ENCODE results near the gene CLDN24. TPM values are rescaled to one million over a fixed set of nuclear protein-coding genes. Genes with fewer than 3 reads are reported as not detected.

The CLDN24 gene
- total RNA-seq, 1 donor from 2014 or later, result not detected

GRCh38 chr4:183362036-183362435 lies 39.8 kb upstream of the CLDN24 start:
- DNase-seq (ENCODE audit: low read depth), result no peak
- Mint-ChIP-seq H3K27me3 (ENCODE audit: low read depth, unreplicated experiment) (no peaks in the 10 kb centered on the region), H3K9me3 (ENCODE audit: unreplicated experiment) (peaks cover 4% of the 10 kb centered on the region), H3K27ac (ENCODE audit: unreplicated experiment) (no peak overlapping the region), H3K4me1 (ENCODE audit: low read depth, unreplicated experiment) (peaks cover 18% of the 10 kb centered on the region), H3K4me3 (ENCODE audit: unreplicated experiment) (no peak overlapping the region), H3K36me3 (ENCODE audit: low read depth, unreplicated experiment) (peaks cover 4% of the 10 kb centered on the region)
- Histone ChIP-seq H3K4me2 (ENCODE audit: low read length) (no peak overlapping the region), H3K27me3 (ENCODE audit: insufficient read depth, low read length) (no peaks in the 10 kb centered on the region), H4K20me1 (ENCODE audit: insufficient read depth, low read length) (no peaks in the 10 kb centered on the region), H2AFZ (ENCODE audit: low read depth, low read length) (no peak overlapping the region), H3K4me3 (ENCODE audit: insufficient read depth, low read depth, low read length) (no peak overlapping the region), H3K36me3 (ENCODE audit: insufficient read depth, low read length) (no peaks in the 10 kb centered on the region), H3K9ac (ENCODE audit: low read length) (no peak overlapping the region), H3K4me1 (ENCODE audit: insufficient read depth, low read length) (peaks cover 13% of the 10 kb centered on the region), H3K79me2 (ENCODE audit: insufficient read depth, low read length) (no peaks in the 10 kb centered on the region), H3K27ac (ENCODE audit: low read depth, low read length) (no peak overlapping the region), H3K9me3 (ENCODE audit: insufficient read depth, low read depth, low read length) (no peaks in the 10 kb centered on the region)
- FAIRE-seq, result no peak
- TF ChIP-seq, protein P1, sequence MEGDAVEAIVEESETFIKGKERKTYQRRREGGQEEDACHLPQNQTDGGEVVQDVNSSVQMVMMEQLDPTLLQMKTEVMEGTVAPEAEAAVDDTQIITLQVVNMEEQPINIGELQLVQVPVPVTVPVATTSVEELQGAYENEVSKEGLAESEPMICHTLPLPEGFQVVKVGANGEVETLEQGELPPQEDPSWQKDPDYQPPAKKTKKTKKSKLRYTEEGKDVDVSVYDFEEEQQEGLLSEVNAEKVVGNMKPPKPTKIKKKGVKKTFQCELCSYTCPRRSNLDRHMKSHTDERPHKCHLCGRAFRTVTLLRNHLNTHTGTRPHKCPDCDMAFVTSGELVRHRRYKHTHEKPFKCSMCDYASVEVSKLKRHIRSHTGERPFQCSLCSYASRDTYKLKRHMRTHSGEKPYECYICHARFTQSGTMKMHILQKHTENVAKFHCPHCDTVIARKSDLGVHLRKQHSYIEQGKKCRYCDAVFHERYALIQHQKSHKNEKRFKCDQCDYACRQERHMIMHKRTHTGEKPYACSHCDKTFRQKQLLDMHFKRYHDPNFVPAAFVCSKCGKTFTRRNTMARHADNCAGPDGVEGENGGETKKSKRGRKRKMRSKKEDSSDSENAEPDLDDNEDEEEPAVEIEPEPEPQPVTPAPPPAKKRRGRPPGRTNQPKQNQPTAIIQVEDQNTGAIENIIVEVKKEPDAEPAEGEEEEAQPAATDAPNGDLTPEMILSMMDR (IDR thresholded peaks at IDR 0.05; ENCODE audit: insufficient read depth, low read depth, low read length), result no peak
- TF ChIP-seq EZH2 (IDR thresholded peaks at IDR 0.05; ENCODE audit: insufficient read depth, low read length), result no peak

- Mint-ChIP-seq H3K9me3 (ENCODE audit: unreplicated experiment) (peaks cover 7% of the 10 kb centered on the region), H3K27me3 (ENCODE audit: low read depth, unreplicated experiment) (no peaks in the 10 kb centered on the region), H3K4me1 (ENCODE audit: low read depth, unreplicated experiment) (peaks cover 15% of the 10 kb centered on the region), H3K27ac (ENCODE audit: unreplicated experiment) (no peak overlapping the region), H3K4me3 (ENCODE audit: unreplicated experiment) (no peak overlapping the region), H3K36me3 (ENCODE audit: low read depth, unreplicated experiment) (peaks cover 4% of the 10 kb centered on the region)
- FAIRE-seq (peak; percentile 59), DNase-seq (ENCODE audit: low read depth) (peak; percentile 77)
- Histone ChIP-seq H4K20me1 (ENCODE audit: insufficient read depth, low read length) (no peaks in the 10 kb centered on the region), H3K27ac (ENCODE audit: low read depth, low read length) (peak overlapping the region; percentile 68), H3K36me3 (ENCODE audit: insufficient read depth, low read length) (no peaks in the 10 kb centered on the region), H2AFZ (ENCODE audit: low read depth, low read length) (no peak overlapping the region), H3K9me3 (ENCODE audit: insufficient read depth, low read depth, low read length) (no peaks in the 10 kb centered on the region), H3K4me1 (ENCODE audit: insufficient read depth, low read length) (peaks cover 20% of the 10 kb centered on the region), H3K9ac (ENCODE audit: low read length) (peak overlapping the region; percentile 4), H3K4me2 (ENCODE audit: low read length) (peak overlapping the region; percentile 43), H3K4me3 (ENCODE audit: insufficient read depth, low read depth, low read length) (no peak overlapping the region), H3K79me2 (ENCODE audit: insufficient read depth, low read length) (no peaks in the 10 kb centered on the region), H3K27me3 (ENCODE audit: insufficient read depth, low read length) (no peaks in the 10 kb centered on the region)
- TF ChIP-seq, protein P1 (IDR thresholded peaks at IDR 0.05; ENCODE audit: insufficient read depth, low read depth, low read length), result no peak
- TF ChIP-seq EZH2 (IDR thresholded peaks at IDR 0.05; ENCODE audit: insufficient read depth, low read length), result no peak
Measured at GRCh38 chr4:183360161-183360919, 38.1 kb upstream of the CLDN24 start.

DNA sequence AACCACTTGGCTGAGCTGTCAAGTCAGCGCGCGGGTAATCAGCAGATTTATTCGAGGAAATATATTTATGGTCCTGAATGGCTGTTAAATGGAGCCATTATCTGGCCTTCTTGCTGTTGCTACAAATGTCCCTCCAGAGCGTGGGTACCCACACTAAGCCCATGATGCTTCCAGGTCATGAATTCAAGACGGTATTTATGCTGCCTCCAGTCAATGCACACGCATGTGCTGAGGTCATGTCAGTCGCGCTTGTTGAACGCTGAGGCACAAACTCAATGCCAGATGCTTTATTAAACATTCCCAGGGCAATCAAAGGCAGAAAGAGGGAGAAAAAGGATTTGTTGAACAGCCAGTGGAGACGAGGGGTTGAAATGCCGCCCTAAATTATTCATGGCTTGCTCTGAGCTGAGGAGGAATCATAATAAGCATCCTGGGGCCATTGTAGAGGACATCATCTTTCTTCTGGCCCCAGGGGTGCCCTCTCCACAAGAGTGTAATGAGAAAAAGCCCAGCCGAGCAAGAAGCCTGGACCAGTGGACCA lies 36.1 kb upstream of the CLDN24 start:
- H3K9me3 Mint-ChIP-seq (ENCODE audit: unreplicated experiment), result peaks cover 7% of the 10 kb centered on the region
- H3K27ac ChIP-seq (ENCODE audit: low read depth, low read length), result no peak overlapping the region

More for the DNA sequence above, 36.1 kb upstream of the CLDN24 start:
- peaks cover 15% of the 10 kb centered on the region for H3K4me1 Mint-ChIP-seq (ENCODE audit: low read depth, unreplicated experiment)
- H3K36me3 ChIP-seq (ENCODE audit: insufficient read depth, low read length), result no peaks in the 10 kb centered on the region
- H3K36me3 Mint-ChIP-seq (ENCODE audit: low read depth, unreplicated experiment), result peaks cover 4% of the 10 kb centered on the region
- no peak overlapping the region for H3K9ac ChIP-seq (ENCODE audit: low read length)
- TF ChIP-seq, protein P1 (IDR thresholded peaks at IDR 0.05; ENCODE audit: insufficient read depth, low read depth, low read length), result no peak
- H3K9me3 ChIP-seq (ENCODE audit: insufficient read depth, low read depth, low read length), result no peaks in the 10 kb centered on the region
- no peak for FAIRE-seq
- H3K4me2 ChIP-seq (ENCODE audit: low read length), result no peak overlapping the region
- H3K27ac Mint-ChIP-seq (ENCODE audit: unreplicated experiment), result no peak overlapping the region
- H3K4me3 Mint-ChIP-seq (ENCODE audit: unreplicated experiment), result no peak overlapping the region
- H4K20me1 ChIP-seq (ENCODE audit: insufficient read depth, low read length), result no peaks in the 10 kb centered on the region
- no peaks in the 10 kb centered on the region for H3K27me3 ChIP-seq (ENCODE audit: insufficient read depth, low read length)
- DNase-seq (ENCODE audit: low read depth), result no peak
- no peak overlapping the region for H2AFZ ChIP-seq (ENCODE audit: low read depth, low read length)
- H3K27me3 Mint-ChIP-seq (ENCODE audit: low read depth, unreplicated experiment), result no peaks in the 10 kb centered on the region
- H3K4me3 ChIP-seq (ENCODE audit: insufficient read depth, low read depth, low read length), result no peak overlapping the region
- no peaks in the 10 kb centered on the region for H3K79me2 ChIP-seq (ENCODE audit: insufficient read depth, low read length)
- peaks cover 25% of the 10 kb centered on the region for H3K4me1 ChIP-seq (ENCODE audit: insufficient read depth, low read length)
